BJ (cell line): Measurements from ENCODE around the gene LMBRD2. TPM values are rescaled to one million over a fixed set of nuclear protein-coding genes. Genes with fewer than 3 reads are reported as not detected.
A peak's percentile ranks its signal among the peaks of the same experiment; 100 is the strongest.

ENCODE experiments used
- CTCF ChIA-PET: fragments of 350-600 bp; formaldehyde crosslinking; extraction: SDS; loops from one replicate; lab custom pipeline; 2021; ENCODE audit warnings: antibody characterized with exemption, inconsistent platforms; lab: Yijun Ruan, JAX
- POLR2A ChIA-PET: fragments of 300-600 bp; sonication (Branson Sonifier 250); formaldehyde crosslinking; extraction: SDS; loops from one replicate; lab custom pipeline; 2021; ENCODE audit warnings: antibody characterized with exemption; lab: Charles Lee
- DNase-seq: peaks from one replicate; pipeline ENCODE4 v3.0.0-alpha.2; 2011; ENCODE audit warnings: low read depth
- H3K27me3 ChIP-seq: 2 replicates; pipeline ENCODE4 v1.6.0; 2011; ENCODE audit warnings: low read length; ENCODE audit not compliant: control insufficient read depth, insufficient read depth
- H3K36me3 ChIP-seq: 2 replicates; pipeline ENCODE4 v1.5.1; 2011; ENCODE audit warnings: low read length; ENCODE audit not compliant: control insufficient read depth, insufficient read depth
- H3K4me3 ChIP-seq: 2 replicates; pipeline ENCODE4 v1.5.1; 2011; ENCODE audit warnings: low read depth, mild to moderate bottlenecking, control low read depth, low read length
- polyA plus RNA-seq: library from polyadenylated mRNA; depleted of rRNA; stranded (reverse); fragments of >200 nt; gene quantifications from 2 replicates; pipeline ENCODE4 v1.2.3, GENCODE V29; 2011
- TF ChIP-seq, protein P1 (sequence below): IDR thresholded peaks from 2 replicates; pipeline ENCODE4 v1.5.1; 2011; ENCODE audit warnings: low read depth, mild to moderate bottlenecking, control low read depth, inconsistent platforms, low read length, moderate library complexity; ENCODE audit not compliant: insufficient read depth

The LMBRD2 gene
- polyA plus RNA-seq, 1 experiment = 2.6 TPM

DNA sequence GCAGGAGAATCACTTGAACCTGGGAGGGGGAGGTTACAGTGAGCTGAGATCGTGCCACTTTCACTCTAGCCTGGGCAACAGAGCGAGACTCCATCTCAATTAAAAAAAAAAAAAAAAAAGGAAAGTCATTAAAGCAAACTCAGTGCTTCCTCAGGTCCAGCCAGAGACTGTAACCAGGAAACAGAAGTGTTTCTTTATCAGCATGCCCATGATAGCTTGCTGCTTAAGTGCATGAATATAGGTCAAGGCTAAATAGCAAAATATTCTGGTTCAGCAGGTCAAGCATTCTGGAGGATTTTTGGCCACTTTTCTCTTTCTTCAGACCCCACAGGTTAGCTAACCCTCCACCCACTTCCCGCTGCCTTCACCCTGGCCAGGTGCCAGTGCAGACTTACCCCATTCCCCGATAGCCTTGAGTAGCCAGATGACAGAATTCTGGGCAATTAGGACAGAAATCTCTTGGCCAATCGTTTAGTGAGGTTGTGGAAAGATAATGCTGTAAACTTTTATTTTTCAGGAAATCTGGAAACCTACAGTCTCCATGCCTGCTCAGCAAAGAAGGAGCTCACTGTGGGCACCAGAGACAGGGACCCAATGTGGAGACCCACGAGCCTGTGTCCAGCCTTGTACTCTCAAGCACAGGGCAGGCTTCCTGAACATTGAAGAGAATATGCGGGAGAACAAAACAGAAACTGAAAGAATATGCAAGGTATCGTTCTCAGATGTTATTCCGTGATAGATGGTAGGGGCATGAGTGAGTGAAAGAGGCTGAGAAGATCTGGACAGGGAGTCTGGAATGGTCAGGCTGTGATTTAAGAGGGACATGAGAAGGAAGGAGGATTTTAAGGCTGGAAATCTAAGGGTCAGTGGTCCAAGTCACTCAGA is 80.8 kb downstream of the LMBRD2 start:
- Histone ChIP-seq H3K4me3 (peak overlapping the region; percentile 16), H3K36me3 (no peaks in the 10 kb centered on the region), H3K27me3 (peaks cover 26% of the 10 kb centered on the region)
- ChIA-PET POLR2A (no interaction called here), CTCF (interaction anchor here (1.9 to 2.6 kb wide), 2 partner anchors 9 to 11 kb away, joined by 7 to 12 read pairs; no protein-coding TSS in a partner anchor)
- DNase-seq = no peak
- TF ChIP-seq, protein P1, sequence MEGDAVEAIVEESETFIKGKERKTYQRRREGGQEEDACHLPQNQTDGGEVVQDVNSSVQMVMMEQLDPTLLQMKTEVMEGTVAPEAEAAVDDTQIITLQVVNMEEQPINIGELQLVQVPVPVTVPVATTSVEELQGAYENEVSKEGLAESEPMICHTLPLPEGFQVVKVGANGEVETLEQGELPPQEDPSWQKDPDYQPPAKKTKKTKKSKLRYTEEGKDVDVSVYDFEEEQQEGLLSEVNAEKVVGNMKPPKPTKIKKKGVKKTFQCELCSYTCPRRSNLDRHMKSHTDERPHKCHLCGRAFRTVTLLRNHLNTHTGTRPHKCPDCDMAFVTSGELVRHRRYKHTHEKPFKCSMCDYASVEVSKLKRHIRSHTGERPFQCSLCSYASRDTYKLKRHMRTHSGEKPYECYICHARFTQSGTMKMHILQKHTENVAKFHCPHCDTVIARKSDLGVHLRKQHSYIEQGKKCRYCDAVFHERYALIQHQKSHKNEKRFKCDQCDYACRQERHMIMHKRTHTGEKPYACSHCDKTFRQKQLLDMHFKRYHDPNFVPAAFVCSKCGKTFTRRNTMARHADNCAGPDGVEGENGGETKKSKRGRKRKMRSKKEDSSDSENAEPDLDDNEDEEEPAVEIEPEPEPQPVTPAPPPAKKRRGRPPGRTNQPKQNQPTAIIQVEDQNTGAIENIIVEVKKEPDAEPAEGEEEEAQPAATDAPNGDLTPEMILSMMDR = no peak

DNA sequence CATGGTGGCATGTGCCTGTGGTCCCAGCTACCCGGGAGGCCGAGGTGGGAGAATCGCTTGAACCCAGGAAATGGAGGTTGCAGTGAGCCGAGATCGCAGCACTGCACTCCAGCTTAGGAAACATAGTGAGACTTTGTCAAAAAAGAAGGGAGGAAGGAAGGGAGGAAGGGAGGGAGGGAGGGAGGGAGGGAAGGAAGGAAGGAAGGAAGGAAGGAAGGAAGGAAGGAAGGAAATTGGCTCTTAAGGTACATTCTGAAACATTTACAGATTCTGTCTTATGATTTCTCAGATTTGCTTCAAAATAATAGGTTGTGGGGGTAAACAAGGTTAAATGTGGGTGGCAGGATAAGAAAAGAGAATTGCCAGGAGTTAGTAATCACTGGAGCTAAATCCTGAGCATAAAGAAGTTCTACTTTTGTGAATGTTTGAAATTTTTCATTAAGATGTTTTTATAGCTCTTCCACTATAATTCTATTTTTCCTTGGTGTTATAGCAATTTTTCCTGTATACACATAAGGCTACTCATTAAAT is 82.9 kb downstream of the LMBRD2 start:
- ChIA-PET POLR2A (no interaction called here), CTCF (interaction anchor here (1.3 to 2.6 kb wide), 2 partner anchors 11 to 38 kb away, joined by 3 to 12 read pairs; no protein-coding TSS in a partner anchor)
- no peak for DNase-seq
- H3K36me3 ChIP-seq = no peaks in the 10 kb centered on the region
- TF ChIP-seq, protein P1 = no peak
- H3K27me3 ChIP-seq = peaks cover 30% of the 10 kb centered on the region
- no peak overlapping the region for H3K4me3 ChIP-seq

DNA sequence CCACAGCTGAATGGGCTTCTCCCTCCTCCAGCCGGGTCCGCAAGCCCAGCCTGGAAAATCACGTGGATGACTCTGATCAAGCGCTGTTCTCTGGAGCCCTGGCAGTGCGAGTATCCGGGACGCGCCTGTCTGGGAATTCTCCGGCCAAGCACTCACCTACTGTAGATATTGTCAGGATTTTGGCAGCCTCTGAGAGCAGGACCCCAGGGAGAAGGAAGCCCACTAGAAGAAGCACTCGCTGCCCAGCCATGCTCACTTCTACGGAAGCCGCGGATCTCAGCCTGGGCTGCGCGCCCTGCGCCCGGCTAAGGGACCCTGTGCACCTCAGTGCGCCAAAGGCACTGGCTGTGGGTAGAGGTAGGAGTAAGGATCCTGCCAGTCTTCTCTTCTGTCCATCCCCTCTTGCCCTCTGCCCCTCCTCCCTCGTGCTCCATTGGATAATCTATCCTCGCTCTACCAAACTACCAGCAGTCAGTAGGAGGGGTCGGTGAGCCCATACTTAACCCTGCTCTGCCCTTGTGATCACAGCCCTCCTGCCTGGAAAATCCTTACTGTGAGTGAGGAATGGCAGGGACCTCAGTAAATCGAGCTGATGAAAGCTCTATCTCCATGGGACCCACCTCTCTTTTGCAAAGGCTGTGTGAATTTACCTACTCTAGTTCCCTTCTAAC is 85.0 kb downstream of the LMBRD2 start, which contains the start of gene UGT3A2:
Gene UGT3A2, minus strand, starts transcription at position 343 of the 671 bp plus-strand sequence. Its CDS starts 93 bp downstream, at position 250.
- ChIA-PET CTCF (interaction anchor here (0.6 to 6.3 kb wide), 3 partner anchors 9 to 23 kb away, joined by 3 to 27 read pairs (median 6); no protein-coding TSS in a partner anchor), POLR2A (no interaction called here)
- Histone ChIP-seq H3K4me3 (no peak within 1 kb of the TSS), H3K27me3 (peaks cover 23% of the 10 kb centered on the region), H3K36me3 (no peaks in the 10 kb centered on the region)
- no peak for DNase-seq
- TF ChIP-seq, protein P1 = no peak

DNA sequence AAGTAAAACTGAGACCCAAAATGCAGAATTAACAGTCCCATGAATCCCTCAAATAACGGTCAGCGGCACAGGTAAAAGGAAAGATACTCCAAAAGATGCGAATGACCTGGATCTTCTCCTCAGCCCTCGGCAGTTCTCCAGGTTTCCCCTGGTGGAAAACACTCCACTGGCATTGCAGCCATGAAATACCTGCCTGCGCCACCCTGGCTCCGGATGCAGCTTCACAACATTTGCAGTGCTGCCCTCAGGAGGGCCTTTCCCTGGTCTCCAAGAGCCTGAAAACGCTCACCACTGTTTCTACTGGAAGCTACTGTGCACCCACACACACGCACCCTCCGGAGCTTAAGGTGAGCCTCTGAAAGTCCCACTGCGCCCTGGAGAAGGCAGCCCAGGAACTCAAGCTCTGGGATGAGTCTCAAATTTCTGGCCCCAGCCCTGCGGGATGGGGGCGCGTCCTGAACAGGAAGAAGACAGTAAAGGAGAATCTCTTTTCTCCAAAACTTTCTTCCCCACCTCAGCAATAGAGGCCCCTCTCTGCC is 85.6 kb downstream of the LMBRD2 start:
- TF ChIP-seq, protein P1 = no peak
- Histone ChIP-seq H3K27me3 (peaks cover 18% of the 10 kb centered on the region), H3K4me3 (no peak overlapping the region), H3K36me3 (no peaks in the 10 kb centered on the region)
- CTCF ChIA-PET = interaction anchor here (0.6 to 6.3 kb wide), 4 partner anchors 9 to 24 kb away, joined by 3 to 27 read pairs (median 4); no protein-coding TSS in a partner anchor
- POLR2A ChIA-PET = no interaction called here
- DNase-seq = no peak
